C4-2B (cell line): Measurements from ENCODE around the gene DMAC2.
"Not testable (repeated sequence)": the region's sequence is repeated elsewhere in the genome, so short reads cannot be mapped to it uniquely, and the experiment has no call there.

Experiments
- H3K27ac ChIP-seq: fragments of 450-650 bp; 2 replicates; pipeline ENCODE4 v1.5.1; 2017
- CTCF ChIP-seq: fragments of 450-650 bp; conservative IDR thresholded peaks from 2 replicates; pipeline ENCODE4 v1.5.1; 2017; ENCODE audit warnings: mild to moderate bottlenecking
- ZFX ChIP-seq: fragments of 450-650 bp; IDR thresholded peaks from 2 replicates; pipeline ENCODE4 v1.6.1; 2017

Gene DMAC2

GRCh38 chr19:41476583-41476982, 36.9 kb upstream of the DMAC2 start:
- no peak for TF ChIP-seq ZFX
- TF ChIP-seq CTCF: no peak
- H3K27ac ChIP-seq: no peak overlapping the region

DNA sequence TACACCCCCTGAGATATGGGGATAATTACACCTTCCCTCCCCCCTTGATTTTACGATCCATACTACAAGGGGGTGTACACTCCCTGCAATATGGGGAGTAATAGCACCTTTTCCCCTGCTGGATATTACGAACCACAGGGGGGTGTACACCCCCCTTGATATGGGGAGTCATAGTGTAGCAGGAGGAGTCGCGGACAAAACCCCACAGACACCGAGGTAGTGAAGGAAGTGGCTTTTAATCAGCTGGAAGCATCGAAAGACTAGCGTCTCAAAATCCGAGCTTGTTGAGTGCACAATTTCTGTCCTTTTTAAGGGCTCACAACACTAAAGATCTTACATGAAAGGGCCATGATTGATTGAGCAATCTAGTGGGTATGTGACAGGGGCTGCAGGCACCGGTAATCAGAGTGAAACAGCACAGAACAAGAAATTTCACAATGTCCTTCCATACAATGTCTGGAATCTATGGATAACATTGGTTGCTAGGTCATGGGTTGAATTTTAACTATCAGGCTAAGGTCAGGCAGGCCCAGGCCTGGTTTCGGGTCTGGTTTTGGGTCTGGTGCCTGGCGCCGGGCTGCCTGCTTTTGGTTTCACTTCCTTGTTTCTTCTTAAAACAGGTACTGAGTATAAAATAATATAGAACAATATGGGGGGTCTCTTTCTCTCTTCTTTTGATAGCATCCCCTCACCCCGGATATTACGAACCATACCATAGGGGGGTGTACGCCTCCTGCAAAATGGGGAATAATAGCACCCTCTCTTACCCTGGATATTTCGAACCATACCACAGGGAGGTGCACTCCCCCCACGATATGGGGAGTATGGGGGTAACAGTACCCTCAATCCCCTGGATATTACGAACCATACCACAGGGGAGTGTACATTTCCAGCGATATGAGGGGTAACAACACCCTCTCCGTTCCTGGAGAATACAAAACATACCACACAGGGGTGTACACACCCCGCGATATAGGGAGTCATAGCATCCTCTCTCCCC, 23.8 kb upstream of the DMAC2 start:
- H3K27ac ChIP-seq: not testable (repeated sequence)

- TF ChIP-seq ZFX: no peak
- no peak for TF ChIP-seq CTCF
- no peak overlapping the region for H3K27ac ChIP-seq
These were observed 22.8 kb upstream of the DMAC2 start for GRCh38 chr19:41462497-41462896.

DNA sequence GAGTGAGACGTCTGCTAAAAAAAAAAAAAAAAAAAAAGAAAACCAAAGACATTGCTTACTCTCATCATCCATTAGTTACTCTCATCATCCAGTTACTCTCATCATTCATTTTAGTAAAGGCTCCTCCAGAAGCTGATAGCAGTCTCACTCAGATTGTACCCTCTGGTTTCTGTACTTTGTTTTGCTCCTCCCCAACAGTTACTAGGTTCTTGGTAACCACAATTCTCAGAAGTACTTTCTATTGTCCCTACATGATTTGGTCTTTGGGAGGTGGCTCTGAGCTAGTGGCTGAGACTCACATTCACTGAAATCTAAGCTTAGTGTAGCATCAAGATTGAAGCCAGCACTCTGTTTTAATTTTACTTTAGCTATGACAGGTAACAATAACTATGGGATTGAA, 17.5 kb upstream of the DMAC2 start:
- TF ChIP-seq ZFX (no peak), CTCF (no peak)
- peak overlapping the region; percentile 16; the same call in 1 of the 2 replicates for H3K27ac ChIP-seq

DNA sequence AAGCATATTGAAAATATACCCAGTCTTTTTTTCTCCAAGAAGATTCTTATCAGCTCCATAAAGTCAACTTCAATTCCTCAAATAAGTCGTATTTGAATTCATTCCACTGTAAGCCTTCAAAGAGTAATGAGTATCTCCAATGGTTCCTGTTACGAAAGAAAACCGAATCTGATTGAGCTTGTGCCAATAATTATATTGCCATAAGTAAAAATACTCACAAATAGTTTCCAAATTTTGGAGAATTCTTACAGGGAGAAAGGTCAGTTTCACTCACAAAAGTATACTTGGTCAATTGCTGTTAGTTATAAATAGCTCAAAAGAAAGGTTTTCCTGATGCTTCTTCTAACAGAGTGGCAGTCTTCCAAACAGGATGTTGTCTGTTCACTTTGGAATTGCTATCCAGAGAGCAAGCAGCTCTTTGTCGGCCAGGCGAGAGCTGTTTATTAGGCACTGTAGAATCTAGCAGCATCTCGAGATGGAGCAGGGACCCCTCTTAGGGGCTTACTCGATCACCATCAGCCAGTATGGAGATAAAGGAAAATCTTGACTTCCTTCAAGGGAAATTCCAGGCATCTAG, 16.7 kb upstream of the DMAC2 start:
- peak overlapping the region; percentile 36; the same call in 1 of the 2 replicates for H3K27ac ChIP-seq
- TF ChIP-seq ZFX (no peak), CTCF (no peak)

DNA sequence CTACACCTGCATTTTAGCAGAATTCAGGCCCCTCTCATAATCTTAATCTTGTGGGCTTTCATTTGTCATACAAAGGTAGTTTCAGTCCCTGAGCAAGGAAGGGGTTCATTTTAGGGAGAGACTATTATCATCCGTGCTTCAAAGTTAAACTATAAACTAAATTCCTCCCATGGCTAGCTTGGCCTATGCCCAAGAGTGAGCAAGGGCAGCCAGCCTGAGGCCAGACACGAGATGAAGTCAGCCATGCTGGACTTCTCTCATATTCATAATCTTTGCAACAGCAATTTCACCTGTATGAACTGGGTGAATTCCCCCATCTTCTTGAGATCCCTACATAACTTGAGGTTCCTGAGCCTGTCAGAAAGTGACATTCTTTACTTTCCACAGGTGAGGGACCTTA, 16.2 kb upstream of the DMAC2 start:
- TF ChIP-seq ZFX: no peak
- no peak for TF ChIP-seq CTCF

DNA sequence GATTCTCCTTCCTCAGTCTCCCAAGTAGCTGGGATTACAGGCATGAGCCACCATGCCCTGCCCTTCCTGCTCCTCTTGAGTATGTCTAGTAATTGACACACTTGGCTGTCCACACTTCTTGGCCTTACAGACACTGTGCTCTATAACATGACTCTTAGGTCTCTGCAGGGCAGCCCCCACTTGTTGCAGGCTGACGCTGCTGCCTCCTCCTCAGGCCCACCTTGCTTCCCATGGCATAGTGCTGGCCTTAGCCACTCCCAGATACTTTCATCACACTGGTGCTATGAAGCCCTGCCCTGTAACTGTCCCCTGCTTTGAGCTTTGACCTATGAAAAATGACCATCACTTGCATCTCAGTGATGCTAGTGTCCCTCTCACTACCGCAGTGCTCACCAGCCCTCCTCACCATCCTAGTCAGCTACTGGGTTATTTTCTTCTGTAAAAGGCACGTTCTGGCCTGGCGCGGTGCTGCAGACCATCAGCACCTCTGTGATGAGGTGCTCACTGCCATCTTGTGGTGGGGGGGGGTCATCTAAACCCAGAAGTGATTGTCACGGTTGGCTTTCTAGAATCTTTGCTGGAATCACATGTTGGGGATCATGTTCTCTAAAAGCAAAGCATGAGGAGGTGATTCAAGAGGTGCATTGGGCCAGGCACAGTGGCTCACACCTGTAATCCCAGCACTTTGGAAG, 13.0 kb upstream of the DMAC2 start:
- no peak overlapping the region for H3K27ac ChIP-seq

More for the DNA sequence above, 16.2 kb upstream of the DMAC2 start:
- peak overlapping the region; percentile 36; the same call in 1 of the 2 replicates for H3K27ac ChIP-seq

More for the DNA sequence above, 13.0 kb upstream of the DMAC2 start:
- TF ChIP-seq ZFX (no peak), CTCF (no peak)
